Trophoblast cell (in vitro differentiated cells and primary cell): Measurements from ENCODE around the gene ZKSCAN8.

Source experiments
- DNase-seq, 2 donors: peaks; one replicate each; pipeline ENCODE4 v3.0.0-alpha.2; 2016
- H2AFZ ChIP-seq: 2 replicates; pipeline ENCODE4 v1.6.1; 2013; ENCODE audit warnings: low read length, moderate library complexity, mild to moderate bottlenecking; ENCODE audit not compliant: insufficient read depth, poor library complexity
- H2AK5ac ChIP-seq: 2 replicates; pipeline ENCODE4 v1.6.1; 2013; ENCODE audit warnings: mild to moderate bottlenecking, low read length
- H2BK120ac ChIP-seq: 2 replicates; pipeline ENCODE4 v1.6.1; 2013; ENCODE audit warnings: low read length, mild to moderate bottlenecking, moderate library complexity; ENCODE audit not compliant: insufficient read depth, poor library complexity
- H2BK12ac ChIP-seq: 2 replicates; pipeline ENCODE4 v1.6.1; 2013; ENCODE audit warnings: mild to moderate bottlenecking, low read length, moderate library complexity
- H2BK5ac ChIP-seq: 2 replicates; pipeline ENCODE4 v1.6.1; 2013; ENCODE audit warnings: low read length, low read depth, moderate library complexity, mild to moderate bottlenecking; ENCODE audit not compliant: poor library complexity
- H3K14ac ChIP-seq: 2 replicates; pipeline ENCODE4 v1.6.1; 2013; ENCODE audit warnings: mild to moderate bottlenecking, low read length
- H3K18ac ChIP-seq: 2 replicates; pipeline ENCODE4 v1.6.1; 2013; ENCODE audit warnings: mild to moderate bottlenecking, low read length
- H3K23ac ChIP-seq: 2 replicates; pipeline ENCODE4 v1.6.1; 2013; ENCODE audit warnings: low read length
- H3K27ac ChIP-seq: 2 replicates; pipeline ENCODE4 v1.5.1; 2013; ENCODE audit warnings: low read depth, mild to moderate bottlenecking, inconsistent platforms, low read length, moderate library complexity
- H3K27me3 ChIP-seq: 2 replicates; pipeline ENCODE4 v1.6.1; 2013; ENCODE audit warnings: inconsistent platforms, mild to moderate bottlenecking, low read length, moderate library complexity; ENCODE audit not compliant: insufficient read depth
- H3K36me3 ChIP-seq, 2 experiments: 1 replicate in 1 of 2; 2 replicates in 1 of 2; pipeline ENCODE4 v1.6.1; 2013; ENCODE audit warnings: low read length in 2 of 2, mild to moderate bottlenecking in 2 of 2, moderate library complexity in 1 of 2; ENCODE audit not compliant: insufficient read depth in 2 of 2, control insufficient read depth in 1 of 2
- H3K4ac ChIP-seq: 2 replicates; pipeline ENCODE4 v1.6.1; 2013; ENCODE audit warnings: low read depth, mild to moderate bottlenecking, low read length, moderate library complexity
- H3K4me1 ChIP-seq, 2 experiments: 1 replicate in 1 of 2; 2 replicates in 1 of 2; pipeline ENCODE4 v1.6.1; 2013; ENCODE audit warnings: low read length in 2 of 2, mild to moderate bottlenecking in 2 of 2, moderate library complexity in 1 of 2; ENCODE audit not compliant: insufficient read depth in 2 of 2, control insufficient read depth in 1 of 2
- H3K4me2 ChIP-seq: 2 replicates; pipeline ENCODE4 v1.6.1; 2013; ENCODE audit warnings: inconsistent platforms, mild to moderate bottlenecking, low read length, moderate library complexity
- H3K4me3 ChIP-seq: 2 replicates; pipeline ENCODE4 v1.5.1; 2013; ENCODE audit warnings: mild to moderate bottlenecking, low read depth, low read length, inconsistent platforms
- H3K79me1 ChIP-seq: one replicate; pipeline ENCODE4 v1.6.1; 2013; ENCODE audit warnings: low read length
- H3K79me2 ChIP-seq: 2 replicates; pipeline ENCODE4 v1.6.1; 2013; ENCODE audit warnings: low read length, mild to moderate bottlenecking; ENCODE audit not compliant: control insufficient read depth, insufficient read depth, poor library complexity
- H3K9ac ChIP-seq: 2 replicates; pipeline ENCODE4 v1.6.1; 2013; ENCODE audit warnings: mild to moderate bottlenecking, low read length
- H3K9me3 ChIP-seq: 2 replicates; pipeline ENCODE4 v1.6.1; 2013; ENCODE audit warnings: low read depth, mild to moderate bottlenecking, control low read depth, inconsistent platforms, low read length; ENCODE audit not compliant: insufficient read depth
- H4K12ac ChIP-seq: 2 replicates; pipeline ENCODE4 v1.6.1; 2013; ENCODE audit warnings: low read depth, mild to moderate bottlenecking, low read length, moderate library complexity
- H4K8ac ChIP-seq: 2 replicates; pipeline ENCODE4 v1.6.1; 2013; ENCODE audit warnings: low read depth, mild to moderate bottlenecking, low read length, moderate library complexity
- H4K91ac ChIP-seq: one replicate; pipeline ENCODE4 v1.6.1; 2013; ENCODE audit warnings: low read depth, mild to moderate bottlenecking, low read length, moderate library complexity
- WGBS: extraction: QIAGEN DNeasy Blood & Tissue Kit; methylation state at CpG from one replicate; pipeline ENCODE4 v1.1.7; 2013; ENCODE audit warnings: missing lambda C conversion rate; ENCODE audit not compliant: insufficient read length, insufficient coverage; ENCODE audit errors: extremely low coverage; 5-methylcytosine and 5-hydroxymethylcytosine counted together

ZKSCAN8 gene

GRCh38 chr6:28105245-28105639 is 36.4 kb upstream of the ZKSCAN8 start:
- H3K9ac ChIP-seq = no peak overlapping the region
- H3K79me2 ChIP-seq = peaks cover 2% of the 10 kb centered on the region
- H2BK12ac ChIP-seq = no peak overlapping the region
- peaks cover 0 to 3% of the 10 kb centered on the region in 2 experiments for H3K4me1 ChIP-seq
- H3K23ac ChIP-seq = no peak overlapping the region
- peak in 1 of 2 donors; percentile 19 for DNase-seq
- no peaks in the 10 kb centered on the region for H3K9me3 ChIP-seq
- no peak overlapping the region for H3K14ac ChIP-seq
- H4K8ac ChIP-seq = peak overlapping the region; percentile 32
- peak overlapping the region; percentile 99 for H2AFZ ChIP-seq
- no peak overlapping the region for H3K18ac ChIP-seq
- no peaks in the 10 kb centered on the region for H3K27me3 ChIP-seq
- no peaks in the 10 kb centered on the region for H3K36me3 ChIP-seq
- peak overlapping the region; percentile 87 for H3K4me2 ChIP-seq
- no peak overlapping the region for H2BK120ac ChIP-seq
- H2AK5ac ChIP-seq = no peak overlapping the region
- H3K27ac ChIP-seq = no peak overlapping the region
- H3K79me1 ChIP-seq = peaks cover 8% of the 10 kb centered on the region
- H3K4me3 ChIP-seq = no peak overlapping the region
- no peak overlapping the region for H4K91ac ChIP-seq
- no peak overlapping the region for H3K4ac ChIP-seq
- H2BK5ac ChIP-seq = no peak overlapping the region
- peak overlapping the region; percentile 96 for H4K12ac ChIP-seq
- no CpG with 5 or more reads among the region's 5 CpGs for WGBS

- H4K8ac ChIP-seq = no peak overlapping the region
- no peak overlapping the region for H2BK5ac ChIP-seq
- no peak overlapping the region for H2AFZ ChIP-seq
- no peak overlapping the region for H3K9ac ChIP-seq
- DNase-seq = no peak
- H4K12ac ChIP-seq = no peak overlapping the region
- no peaks in the 10 kb centered on the region for H3K36me3 ChIP-seq
- H3K4ac ChIP-seq = no peak overlapping the region
- peaks cover 0 to 3% of the 10 kb centered on the region in 2 experiments for H3K4me1 ChIP-seq
- H3K27me3 ChIP-seq = no peaks in the 10 kb centered on the region
- no peak overlapping the region for H3K14ac ChIP-seq
- H3K79me1 ChIP-seq = peaks cover 8% of the 10 kb centered on the region
- no peak overlapping the region for H3K23ac ChIP-seq
- H3K4me2 ChIP-seq = no peak overlapping the region
- no peak overlapping the region for H3K4me3 ChIP-seq
- no peak overlapping the region for H4K91ac ChIP-seq
- no peaks in the 10 kb centered on the region for H3K9me3 ChIP-seq
- no peak overlapping the region for H2AK5ac ChIP-seq
- no peak overlapping the region for H3K18ac ChIP-seq
- H3K27ac ChIP-seq = no peak overlapping the region
- no peak overlapping the region for H2BK120ac ChIP-seq
- no peak overlapping the region for H2BK12ac ChIP-seq
- WGBS = no CpG with 5 or more reads among the region's 3 CpGs
- H3K79me2 ChIP-seq = peaks cover 2% of the 10 kb centered on the region
Observed at GRCh38 chr6:28107506-28107905, 34.2 kb upstream of the ZKSCAN8 start.

- no peak overlapping the region for H3K9ac ChIP-seq
- no peak overlapping the region for H4K91ac ChIP-seq
- no peak overlapping the region for H2BK120ac ChIP-seq
- H3K4ac ChIP-seq = no peak overlapping the region
- H2BK12ac ChIP-seq = no peak overlapping the region
- no peaks in the 10 kb centered on the region for H3K79me1 ChIP-seq
- no CpG with 5 or more reads among the region's 3 CpGs for WGBS
- no peaks in the 10 kb centered on the region for H3K9me3 ChIP-seq
- no peak overlapping the region for H3K4me3 ChIP-seq
- H3K27me3 ChIP-seq = no peaks in the 10 kb centered on the region
- H3K4me2 ChIP-seq = no peak overlapping the region
- peaks cover 0 to 6% of the 10 kb centered on the region in 2 experiments for H3K36me3 ChIP-seq
- no peak overlapping the region for H4K8ac ChIP-seq
- H3K27ac ChIP-seq = no peak overlapping the region
- no peak overlapping the region for H2BK5ac ChIP-seq
- no peak overlapping the region for H2AK5ac ChIP-seq
- H3K23ac ChIP-seq = no peak overlapping the region
- no peaks in the 10 kb centered on the region for H3K4me1 ChIP-seq
- H4K12ac ChIP-seq = no peak overlapping the region
- no peak overlapping the region for H3K18ac ChIP-seq
- H2AFZ ChIP-seq = no peak overlapping the region
- no peaks in the 10 kb centered on the region for H3K79me2 ChIP-seq
- no peak for DNase-seq
- H3K14ac ChIP-seq = no peak overlapping the region
Observed at GRCh38 chr6:28111964-28112363, 29.7 kb upstream of the ZKSCAN8 start.

- Histone ChIP-seq H3K23ac (no peak overlapping the region), H3K36me3 (peaks cover 0 to 10% of the 10 kb centered on the region in 2 experiments), H3K4me3 (no peak overlapping the region), H3K4ac (no peak overlapping the region), H3K18ac (no peak overlapping the region), H3K27ac (no peak overlapping the region), H3K27me3 (no peaks in the 10 kb centered on the region), H4K91ac (no peak overlapping the region), H3K9ac (no peak overlapping the region), H3K4me1 (no peaks in the 10 kb centered on the region), H4K12ac (no peak overlapping the region), H3K9me3 (no peaks in the 10 kb centered on the region), H2BK12ac (no peak overlapping the region), H2BK5ac (no peak overlapping the region), H3K14ac (no peak overlapping the region), H3K79me1 (no peaks in the 10 kb centered on the region), H4K8ac (no peak overlapping the region), H2AFZ (no peak overlapping the region), H2AK5ac (no peak overlapping the region), H3K4me2 (no peak overlapping the region), H3K79me2 (no peaks in the 10 kb centered on the region), H2BK120ac (no peak overlapping the region)
- no peak for DNase-seq
- no CpG with 5 or more reads among the region's 2 CpGs for WGBS
Observed at GRCh38 chr6:28115799-28116198, 25.9 kb upstream of the ZKSCAN8 start.
